H9 (cell line): ENCODE data around the gene LAMC3. TPM values are rescaled to one million over a fixed set of nuclear protein-coding genes. Genes with fewer than 3 reads are reported as not detected.

ENCODE experiments used
- DNase-seq: peaks from one replicate; pipeline ENCODE4 v3.0.0-alpha.2; 2017
- H2AFZ ChIP-seq: one replicate; pipeline ENCODE4 v1.6.1; 2013; ENCODE audit warnings: mild to moderate bottlenecking, low read length, control low read depth, moderate library complexity
- H2AK5ac ChIP-seq: 2 replicates; pipeline ENCODE4 v1.6.1; 2013; ENCODE audit warnings: low read length, control low read depth, mixed read lengths; ENCODE audit not compliant: insufficient read length
- H2BK120ac ChIP-seq: one replicate; pipeline ENCODE4 v1.6.1; 2013; ENCODE audit warnings: low read depth, mild to moderate bottlenecking, low read length, control low read depth, inconsistent platforms; ENCODE audit not compliant: poor library complexity, severe bottlenecking
- H2BK12ac ChIP-seq: 2 replicates; pipeline ENCODE4 v1.6.1; 2013; ENCODE audit warnings: low read length, control low read depth, mixed read lengths, low read depth; ENCODE audit not compliant: insufficient read length
- H2BK15ac ChIP-seq: 2 replicates; pipeline ENCODE4 v1.6.1; 2013; ENCODE audit warnings: low read depth, low read length, control low read depth
- H2BK20ac ChIP-seq: one replicate; pipeline ENCODE4 v1.6.1; 2013; ENCODE audit warnings: low read depth, mild to moderate bottlenecking, low read length, control low read depth, inconsistent platforms; ENCODE audit not compliant: poor library complexity, severe bottlenecking
- H2BK5ac ChIP-seq: 2 replicates; pipeline ENCODE4 v1.6.1; 2013; ENCODE audit warnings: low read length, control low read depth, mixed read lengths; ENCODE audit not compliant: insufficient read length
- H3K14ac ChIP-seq: 2 replicates; pipeline ENCODE4 v1.6.1; 2013; ENCODE audit warnings: low read length, control low read depth; ENCODE audit not compliant: insufficient read depth
- H3K18ac ChIP-seq: 2 replicates; pipeline ENCODE4 v1.6.1; 2013; ENCODE audit warnings: low read depth, mild to moderate bottlenecking, mixed read lengths, low read length, control low read depth; ENCODE audit not compliant: insufficient read length
- H3K23ac ChIP-seq: 2 replicates; pipeline ENCODE4 v1.6.1; 2013; ENCODE audit warnings: low read length, control low read depth, mixed read lengths, low read depth; ENCODE audit not compliant: insufficient read length
- H3K23me2 ChIP-seq: 2 replicates; pipeline ENCODE4 v1.6.1; 2013; ENCODE audit warnings: low read depth, mild to moderate bottlenecking, mixed read lengths, low read length, control low read depth; ENCODE audit not compliant: insufficient read length, poor library complexity, severe bottlenecking
- H3K27ac ChIP-seq: 2 replicates; pipeline ENCODE4 v1.5.1; 2013; ENCODE audit warnings: low read length, control low read depth, mixed read lengths, low read depth; ENCODE audit not compliant: insufficient read length
- H3K27me3 ChIP-seq: 2 replicates; pipeline ENCODE4 v1.6.1; 2013; ENCODE audit warnings: low read length, control low read depth, inconsistent platforms; ENCODE audit not compliant: insufficient read depth
- H3K4ac ChIP-seq: 2 replicates; pipeline ENCODE4 v1.6.1; 2013; ENCODE audit warnings: low read depth, mild to moderate bottlenecking, control low read depth, inconsistent platforms, low read length, moderate library complexity
- H3K4me1 ChIP-seq: 2 replicates; pipeline ENCODE4 v1.6.1; 2013; ENCODE audit warnings: low read length, control low read depth, inconsistent platforms; ENCODE audit not compliant: insufficient read depth
- H3K4me2 ChIP-seq: 2 replicates; pipeline ENCODE4 v1.6.1; 2013; ENCODE audit warnings: low read length, control low read depth, mixed read lengths; ENCODE audit not compliant: insufficient read length, insufficient read depth
- H3K56ac ChIP-seq: 2 replicates; pipeline ENCODE4 v1.6.1; 2013; ENCODE audit warnings: low read depth, mild to moderate bottlenecking, mixed read lengths, low read length, control low read depth; ENCODE audit not compliant: insufficient read length
- H3K79me1 ChIP-seq: 2 replicates; pipeline ENCODE4 v1.6.1; 2013; ENCODE audit warnings: low read depth, mild to moderate bottlenecking, moderate library complexity, low read length, control low read depth, inconsistent platforms; ENCODE audit not compliant: insufficient read depth, poor library complexity, severe bottlenecking
- H3K79me2 ChIP-seq: 2 replicates; pipeline ENCODE4 v1.6.1; 2013; ENCODE audit warnings: low read length, control low read depth, inconsistent platforms; ENCODE audit not compliant: insufficient read depth
- H3K9ac ChIP-seq: 2 replicates; pipeline ENCODE4 v1.6.1; 2013; ENCODE audit warnings: low read length, control low read depth, mixed read lengths; ENCODE audit not compliant: insufficient read length; ENCODE audit errors: extremely low read depth
- H3K9me3 ChIP-seq: one replicate; pipeline ENCODE4 v1.6.1; 2013; ENCODE audit warnings: low read depth, low read length, inconsistent platforms; ENCODE audit not compliant: control insufficient read depth
- H3T11ph ChIP-seq: one replicate; pipeline ENCODE4 v1.6.1; 2013; ENCODE audit warnings: mild to moderate bottlenecking, low read length, control low read depth, inconsistent platforms
- H4K20me1 ChIP-seq: one replicate; pipeline ENCODE4 v1.6.1; 2013; ENCODE audit not compliant: control insufficient read depth, insufficient read length, insufficient read depth
- H4K5ac ChIP-seq: 2 replicates; pipeline ENCODE4 v1.6.1; 2013; ENCODE audit warnings: low read depth, mild to moderate bottlenecking, mixed read lengths, low read length, control low read depth; ENCODE audit not compliant: insufficient read length
- H4K8ac ChIP-seq: replicated peaks from 2 replicates; pipeline ENCODE4 v1.6.1; 2013; ENCODE audit warnings: low read length, control low read depth, mixed read lengths, low read depth; ENCODE audit not compliant: insufficient read length
- H4K91ac ChIP-seq: 2 replicates; pipeline ENCODE4 v1.6.1; 2013; ENCODE audit warnings: low read depth, mild to moderate bottlenecking, moderate library complexity, mixed read lengths, low read length, control low read depth; ENCODE audit not compliant: insufficient read length
- H3K27ac Mint-ChIP-seq, 3 experiments: 2 replicates in 2 of 3; 3 replicates in 1 of 3; pipeline ENCODE4 v1.8.0; 2020 to 2021; ENCODE audit warnings: mixed read lengths in 3 of 3, mild to moderate bottlenecking in 1 of 3, moderate library complexity in 1 of 3
- H3K27me3 Mint-ChIP-seq: 2 replicates; pipeline ENCODE4 v1.8.0; 2021; ENCODE audit warnings: low read depth, mild to moderate bottlenecking, moderate library complexity, mixed read lengths
- H3K36me3 Mint-ChIP-seq, 3 experiments: 2 replicates in 2 of 3; 3 replicates in 1 of 3; pipeline ENCODE4 v1.8.0; 2020 to 2021; ENCODE audit warnings: low read depth in 3 of 3, mixed read lengths in 3 of 3; ENCODE audit not compliant: insufficient read depth in 1 of 3
- H3K4me1 Mint-ChIP-seq, 2 experiments: 2 replicates each; pipeline ENCODE4 v1.8.0; 2020; ENCODE audit warnings: mixed read lengths in 2 of 2
- H3K4me3 Mint-ChIP-seq, 2 experiments: 2 replicates in 1 of 2; 3 replicates in 1 of 2; pipeline ENCODE4 v1.8.0; 2020 to 2021; ENCODE audit warnings: mild to moderate bottlenecking in 2 of 2, mixed read lengths in 2 of 2, moderate library complexity in 1 of 2
- H3K9me3 Mint-ChIP-seq, 2 experiments: 2 replicates in 1 of 2; 3 replicates in 1 of 2; pipeline ENCODE4 v1.8.0; 2020; ENCODE audit warnings: mild to moderate bottlenecking in 2 of 2, mixed read lengths in 2 of 2, moderate library complexity in 1 of 2
- WGBS: extraction: QIAGEN DNeasy Blood & Tissue Kit; methylation state at CpG from one replicate; pipeline ENCODE4 v1.1.7; 2013; ENCODE audit warnings: missing lambda C conversion rate, low lambda C conversion rate, mixed read lengths; ENCODE audit not compliant: insufficient read length; ENCODE audit errors: extremely low coverage; 5-methylcytosine and 5-hydroxymethylcytosine counted together
- total RNA-seq: library from RNA; stranded (reverse); gene quantifications from 2 replicates; pipeline ENCODE4 v1.2.1, GENCODE V29; 2021
- TF ChIP-seq, protein P1 (sequence below): fragments of 200-600 bp; sonication (generic); conservative IDR thresholded peaks from 3 replicates; pipeline ENCODE4 v1.8.0; 2021; ENCODE audit warnings: antibody characterized with exemption, mild to moderate bottlenecking

Gene LAMC3
- total RNA-seq, 1 experiment from 2014 or later, result 21.7 TPM

DNA sequence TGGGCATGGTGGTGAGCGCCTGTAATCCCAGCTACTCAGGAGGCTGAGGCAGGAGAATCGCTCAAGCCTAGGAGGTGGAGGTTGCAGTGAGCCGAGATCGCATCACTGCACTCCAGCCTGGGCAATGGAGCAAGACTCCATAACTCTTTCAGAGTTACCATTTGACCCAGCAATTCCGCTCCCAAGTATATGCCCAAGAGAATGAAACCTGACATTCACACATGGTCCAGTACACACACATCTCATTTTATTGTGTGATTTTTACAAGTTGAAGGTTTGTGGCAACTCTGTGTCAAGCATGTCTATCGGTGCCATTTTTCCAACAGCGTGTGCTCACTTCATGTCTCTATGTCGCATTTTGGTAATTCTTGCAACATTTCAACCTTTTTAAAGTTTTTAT lies 45.1 kb upstream of the LAMC3 start:
- H4K91ac ChIP-seq, result no peak overlapping the region

More for the DNA sequence above, 45.1 kb upstream of the LAMC3 start:
- no peaks in the 10 kb centered on the region for H3K27me3 ChIP-seq
- WGBS, result no CpG with 5 or more reads among the region's 8 CpGs
- H2BK15ac ChIP-seq, result no peak overlapping the region
- no peak overlapping the region for H3K4me2 ChIP-seq
- no peaks in the 10 kb centered on the region for H3K79me2 ChIP-seq
- no peaks in the 10 kb centered on the region for H3K4me1 Mint-ChIP-seq
- peaks cover 4% of the 10 kb centered on the region; the same call in 1 of the 2 replicates for H3K27me3 Mint-ChIP-seq
- H3K9me3 ChIP-seq, result no peaks in the 10 kb centered on the region
- peaks cover under 1 to 2% (median 2%) of the 10 kb centered on the region in 3 experiments for H3K36me3 Mint-ChIP-seq
- H3K23me2 ChIP-seq, result no peaks in the 10 kb centered on the region
- no peak overlapping the region for H3K18ac ChIP-seq
- H2BK12ac ChIP-seq, result no peak overlapping the region
- no peak overlapping the region for H3K4ac ChIP-seq
- H2BK120ac ChIP-seq, result no peak overlapping the region
- H3K27ac Mint-ChIP-seq, result no peak overlapping the region
- no peak overlapping the region for H3K27ac ChIP-seq
- peaks cover 3 to 4% of the 10 kb centered on the region in 2 experiments for H3K9me3 Mint-ChIP-seq
- no peaks in the 10 kb centered on the region for H3K79me1 ChIP-seq
- no peak for DNase-seq
- no peak overlapping the region for H3K4me3 Mint-ChIP-seq
- no peak overlapping the region for H2AFZ ChIP-seq
- no peak overlapping the region for H3T11ph ChIP-seq
- H2BK20ac ChIP-seq, result no peak overlapping the region
- no peak overlapping the region for H3K56ac ChIP-seq
- H4K5ac ChIP-seq, result no peak overlapping the region
- TF ChIP-seq, protein P1, sequence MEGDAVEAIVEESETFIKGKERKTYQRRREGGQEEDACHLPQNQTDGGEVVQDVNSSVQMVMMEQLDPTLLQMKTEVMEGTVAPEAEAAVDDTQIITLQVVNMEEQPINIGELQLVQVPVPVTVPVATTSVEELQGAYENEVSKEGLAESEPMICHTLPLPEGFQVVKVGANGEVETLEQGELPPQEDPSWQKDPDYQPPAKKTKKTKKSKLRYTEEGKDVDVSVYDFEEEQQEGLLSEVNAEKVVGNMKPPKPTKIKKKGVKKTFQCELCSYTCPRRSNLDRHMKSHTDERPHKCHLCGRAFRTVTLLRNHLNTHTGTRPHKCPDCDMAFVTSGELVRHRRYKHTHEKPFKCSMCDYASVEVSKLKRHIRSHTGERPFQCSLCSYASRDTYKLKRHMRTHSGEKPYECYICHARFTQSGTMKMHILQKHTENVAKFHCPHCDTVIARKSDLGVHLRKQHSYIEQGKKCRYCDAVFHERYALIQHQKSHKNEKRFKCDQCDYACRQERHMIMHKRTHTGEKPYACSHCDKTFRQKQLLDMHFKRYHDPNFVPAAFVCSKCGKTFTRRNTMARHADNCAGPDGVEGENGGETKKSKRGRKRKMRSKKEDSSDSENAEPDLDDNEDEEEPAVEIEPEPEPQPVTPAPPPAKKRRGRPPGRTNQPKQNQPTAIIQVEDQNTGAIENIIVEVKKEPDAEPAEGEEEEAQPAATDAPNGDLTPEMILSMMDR, result no peak
- H4K8ac ChIP-seq, result no peak overlapping the region
- no peaks in the 10 kb centered on the region for H3K4me1 ChIP-seq
- H3K9ac ChIP-seq, result no peak overlapping the region
- H2AK5ac ChIP-seq, result no peak overlapping the region
- H3K23ac ChIP-seq, result no peak overlapping the region
- no peak overlapping the region for H3K14ac ChIP-seq
- H2BK5ac ChIP-seq, result no peak overlapping the region
- H4K20me1 ChIP-seq, result no peaks in the 10 kb centered on the region
